Activated naive CD8-positive, alpha-beta T cell (primary cell): Measurements from ENCODE around the gene ZNF69.
"Not testable (repeated sequence)": the region's sequence is repeated elsewhere in the genome, so short reads cannot be mapped to it uniquely, and the experiment has no call there.

Experiments used
- H3K27ac Mint-ChIP-seq: one replicate; pipeline ENCODE4 v1.8.0; 2021; ENCODE audit warnings: mixed read lengths
- H3K27me3 Mint-ChIP-seq: one replicate; pipeline ENCODE4 v1.8.0; 2021; ENCODE audit warnings: mixed read lengths
- H3K36me3 Mint-ChIP-seq: one replicate; pipeline ENCODE4 v1.8.0; 2021; ENCODE audit warnings: mixed read lengths
- H3K4me1 Mint-ChIP-seq: one replicate; pipeline ENCODE4 v1.8.0; 2021; ENCODE audit warnings: low read depth, mixed read lengths
- H3K4me3 Mint-ChIP-seq: one replicate; pipeline ENCODE4 v1.8.0; 2021; ENCODE audit warnings: mild to moderate bottlenecking, mixed read lengths
- H3K9me3 Mint-ChIP-seq: one replicate; pipeline ENCODE4 v1.8.0; 2021; ENCODE audit warnings: low read depth, mixed read lengths

Gene ZNF69

GRCh38 chr19:11879687-11880266, 7.8 kb upstream of the ZNF69 start:
- not testable (repeated sequence) for H3K4me3 Mint-ChIP-seq, H3K27me3 Mint-ChIP-seq, H3K27ac Mint-ChIP-seq, H3K4me1 Mint-ChIP-seq, H3K36me3 Mint-ChIP-seq, H3K9me3 Mint-ChIP-seq

GRCh38 chr19:11880598-11880997, 7.0 kb upstream of the ZNF69 start:
- Mint-ChIP-seq H3K9me3 (no peaks in the 10 kb centered on the region), H3K4me3 (no peak overlapping the region), H3K4me1 (peaks cover 2% of the 10 kb centered on the region), H3K27ac (no peak overlapping the region), H3K27me3 (no peaks in the 10 kb centered on the region), H3K36me3 (no peaks in the 10 kb centered on the region)

- Mint-ChIP-seq H3K4me1 (peaks cover 2% of the 10 kb centered on the region), H3K27me3 (no peaks in the 10 kb centered on the region), H3K9me3 (no peaks in the 10 kb centered on the region), H3K36me3 (no peaks in the 10 kb centered on the region), H3K4me3 (no peak overlapping the region), H3K27ac (no peak overlapping the region)
Observed at GRCh38 chr19:11881151-11881800, 6.3 kb upstream of the ZNF69 start.

GRCh38 chr19:11882606-11883005, 5.0 kb upstream of the ZNF69 start:
- Mint-ChIP-seq H3K27ac (no peak overlapping the region), H3K36me3 (no peaks in the 10 kb centered on the region), H3K9me3 (no peaks in the 10 kb centered on the region), H3K4me1 (peaks cover 6% of the 10 kb centered on the region), H3K27me3 (no peaks in the 10 kb centered on the region), H3K4me3 (no peak overlapping the region)

GRCh38 chr19:11887234-11887610, 360 bp upstream of the ZNF69 start:
- Mint-ChIP-seq H3K36me3 (no peaks in the 10 kb centered on the region), H3K27ac (peak overlapping the region; percentile 16), H3K4me1 (peaks cover 25% of the 10 kb centered on the region), H3K4me3 (peak overlapping the region; percentile 91), H3K27me3 (no peaks in the 10 kb centered on the region), H3K9me3 (no peaks in the 10 kb centered on the region)

GRCh38 chr19:11889901-11890300, 2.3 kb downstream of the ZNF69 start:
- H3K27me3 Mint-ChIP-seq, H3K9me3 Mint-ChIP-seq, H3K36me3 Mint-ChIP-seq, H3K27ac Mint-ChIP-seq: not testable (repeated sequence)
- Mint-ChIP-seq H3K4me3 (peak overlapping the region; percentile 6), H3K4me1 (peaks cover 28% of the 10 kb centered on the region)

- Mint-ChIP-seq H3K4me1 (peaks cover 28% of the 10 kb centered on the region), H3K27ac (no peak overlapping the region), H3K4me3 (no peak overlapping the region), H3K9me3 (peaks cover 6% of the 10 kb centered on the region), H3K36me3 (peaks cover 15% of the 10 kb centered on the region), H3K27me3 (no peaks in the 10 kb centered on the region)
Observed at GRCh38 chr19:11890634-11891033, 3.1 kb downstream of the ZNF69 start.

- Mint-ChIP-seq H3K27me3 (no peaks in the 10 kb centered on the region), H3K4me3 (no peak overlapping the region), H3K27ac (no peak overlapping the region), H3K9me3 (peaks cover 13% of the 10 kb centered on the region), H3K4me1 (peaks cover 5% of the 10 kb centered on the region), H3K36me3 (peaks cover 28% of the 10 kb centered on the region)
Observed at GRCh38 chr19:11894851-11895250, 7.3 kb downstream of the ZNF69 start.

- Mint-ChIP-seq H3K36me3 (peaks cover 50% of the 10 kb centered on the region), H3K4me1 (no peaks in the 10 kb centered on the region), H3K27me3 (no peaks in the 10 kb centered on the region), H3K4me3 (no peak overlapping the region), H3K9me3 (peaks cover 15% of the 10 kb centered on the region), H3K27ac (no peak overlapping the region)
Observed at GRCh38 chr19:11902228-11902627, 14.6 kb downstream of the ZNF69 start.

GRCh38 chr19:11905928-11906327, 18.3 kb downstream of the ZNF69 start:
- H3K36me3 Mint-ChIP-seq: peaks cover 33% of the 10 kb centered on the region
- no peaks in the 10 kb centered on the region for H3K4me1 Mint-ChIP-seq
- H3K4me3 Mint-ChIP-seq: no peak overlapping the region
- peaks cover 15% of the 10 kb centered on the region for H3K9me3 Mint-ChIP-seq
- no peak overlapping the region for H3K27ac Mint-ChIP-seq
- no peaks in the 10 kb centered on the region for H3K27me3 Mint-ChIP-seq

- not testable (repeated sequence) for H3K27ac Mint-ChIP-seq, H3K4me3 Mint-ChIP-seq, H3K4me1 Mint-ChIP-seq, H3K27me3 Mint-ChIP-seq, H3K36me3 Mint-ChIP-seq
- peaks cover 13% of the 10 kb centered on the region for H3K9me3 Mint-ChIP-seq
Observed at GRCh38 chr19:11911937-11912336, 24.4 kb downstream of the ZNF69 start.

GRCh38 chr19:11914417-11915051, 27.0 kb downstream of the ZNF69 start:
- not testable (repeated sequence) for H3K27ac Mint-ChIP-seq, H3K4me3 Mint-ChIP-seq, H3K4me1 Mint-ChIP-seq, H3K9me3 Mint-ChIP-seq, H3K27me3 Mint-ChIP-seq, H3K36me3 Mint-ChIP-seq

- Mint-ChIP-seq H3K27me3 (no peaks in the 10 kb centered on the region), H3K4me3 (no peak overlapping the region), H3K36me3 (no peaks in the 10 kb centered on the region), H3K27ac (no peak overlapping the region), H3K9me3 (no peaks in the 10 kb centered on the region), H3K4me1 (peaks cover 30% of the 10 kb centered on the region)
Observed at GRCh38 chr19:11921852-11922495, 34.4 kb downstream of the ZNF69 start.

GRCh38 chr19:11924886-11925650, 37.5 kb downstream of the ZNF69 start, which contains the start of gene ZNF700:
ZNF700 (plus strand) TSS chr19:11925107; CDS start chr19:11925211, 104 bp downstream.
- H3K36me3 Mint-ChIP-seq: peaks cover under 1% of the 10 kb centered on the region
- H3K9me3 Mint-ChIP-seq: no peaks in the 10 kb centered on the region
- H3K4me1 Mint-ChIP-seq: peaks cover 45% of the 10 kb centered on the region
- peak within 1 kb of the TSS; percentile 99 for H3K27ac Mint-ChIP-seq
- H3K4me3 Mint-ChIP-seq: peak within 1 kb of the TSS; percentile 99
- H3K27me3 Mint-ChIP-seq: no peaks in the 10 kb centered on the region
